ENCODE measurements around the gene FBXO40. TPM values are rescaled to one million over a fixed set of nuclear protein-coding genes. Genes with fewer than 3 reads are reported as not detected.
A peak's percentile ranks its signal among the peaks of the same experiment; 100 is the strongest.

FBXO40 gene
- total and polyA plus RNA-seq, 9 of the 15 experiments (the other 6 are each of a cell fraction or from before 2014, with no cell fraction given) = 0.01 to 0.05 (median 0.04) TPM; not detected in 3

- TF ChIP-seq MYNN (IDR thresholded peaks at IDR 0.05) (no peak), MYNN (CRISPR knock-in tag; IDR thresholded peaks at IDR 0.05) (no peak), IFI16 (CRISPR knock-in tag; IDR thresholded peaks at IDR 0.05) (no peak), HDAC1 (IDR thresholded peaks at IDR 0.05) (peak; percentile 31 to 93; a peak in 3 of 4 replicates), REST (IDR thresholded peaks at IDR 0.05; ENCODE audit: borderline replicate concordance) (no peak), REST (CRISPR knock-in tag; IDR thresholded peaks at IDR 0.05; ENCODE audit: low read depth) (no peak), HMG20B (CRISPR knock-in tag; IDR thresholded peaks at IDR 0.05) (no peak), TFAP4 (CRISPR knock-in tag; IDR thresholded peaks at IDR 0.05; ENCODE audit: borderline replicate concordance) (peak; percentile 95), ZBTB26 (CRISPR knock-in tag; IDR thresholded peaks at IDR 0.05) (no peak), ATF4 (CRISPR knock-in tag; IDR thresholded peaks at IDR 0.05) (no peak), MXI1 (IDR thresholded peaks at IDR 0.05; ENCODE audit: low read depth, low read length) (0 out of 2 replicates have a peak, but pooled peaks have one; percentile 24), ETV1 (tag; conservative IDR thresholded peaks at IDR 0.05; ENCODE audit: low read depth) (peak; percentile 71), EHMT2 (IDR thresholded peaks at IDR 0.05) (peak; percentile 22; the same call in 1 of the 2 replicates), SMAD1 (IDR thresholded peaks at IDR 0.05; ENCODE audit: low read depth, low read length, partially characterized antibody) (peak; percentile 38), STAG1 (CRISPR knock-in tag; IDR thresholded peaks at IDR 0.05; ENCODE audit: borderline replicate concordance) (no peak), RUNX1 (IDR thresholded peaks at IDR 0.05; ENCODE audit: low read depth) (no peak)
Measured at GRCh38 chr3:121545574-121546455, 47.4 kb upstream of the FBXO40 start, which contains the start of gene POLQ (continued).
